GM12892 (cell line): ENCODE measurements around the gene TFF1.

ENCODE experiments used
- POLR2A ChIP-seq: IDR thresholded peaks from 2 replicates; pipeline ENCODE4 v1.6.1; 2011; ENCODE audit warnings: low read depth, low read length, control low read depth
- POLR2AphosphoS5 ChIP-seq: IDR thresholded peaks from 2 replicates; pipeline ENCODE4 v1.6.1; 2011; ENCODE audit warnings: low read depth, low read length, control low read depth
- TAF1 ChIP-seq: IDR thresholded peaks from 2 replicates; pipeline ENCODE4 v1.6.1; 2011; ENCODE audit warnings: low read depth, mild to moderate bottlenecking, control low read depth, low read length, borderline replicate concordance

DNA sequence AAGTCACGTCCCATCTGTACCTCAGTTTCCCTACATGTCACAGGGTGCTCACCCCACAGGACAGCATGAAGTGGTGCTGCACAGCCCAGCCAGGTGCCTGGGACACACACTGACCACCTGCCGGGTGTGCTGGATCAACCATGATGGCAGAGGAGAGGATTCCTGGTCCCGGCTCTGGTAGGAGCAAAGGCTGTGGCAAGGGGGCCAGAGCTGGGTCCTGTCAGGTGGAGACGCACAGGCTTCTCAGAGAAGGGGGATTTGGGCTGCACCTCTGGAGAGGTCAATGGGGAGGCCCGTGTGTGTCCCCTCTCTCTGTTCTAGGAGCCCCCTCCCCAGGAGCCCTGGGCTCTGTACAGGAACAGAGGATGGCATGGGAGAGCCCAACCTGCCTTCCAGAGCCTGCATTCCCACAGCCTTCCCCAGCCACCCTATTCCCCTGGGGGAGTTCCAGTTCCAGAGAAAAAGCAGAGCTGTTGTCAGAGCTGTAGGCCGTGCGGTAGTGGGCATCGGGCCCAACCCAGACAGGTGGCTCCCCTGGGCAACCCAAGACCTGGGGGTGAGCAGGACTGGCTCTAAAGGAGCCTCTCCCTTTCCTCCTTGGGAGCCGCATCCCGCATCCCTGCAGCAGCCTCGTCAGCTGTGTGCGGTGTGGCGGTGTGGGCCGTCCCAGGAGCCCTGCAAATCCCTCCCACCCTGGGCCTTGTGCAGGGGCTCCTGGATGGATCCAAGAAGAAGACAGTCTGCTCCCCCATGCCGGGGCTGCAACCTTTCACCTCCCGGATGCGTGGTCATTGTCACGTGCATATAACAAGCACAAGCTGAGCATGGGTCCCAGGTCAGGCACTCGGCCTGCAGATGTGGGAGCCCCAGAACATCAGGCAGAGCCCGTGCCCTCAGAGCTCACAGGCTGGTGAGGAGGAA, 48.2 kb downstream of the TFF1 start:
- TF ChIP-seq POLR2A (no peak), POLR2AphosphoS5 (no peak), TAF1 (no peak)
